ENCODE results near the gene TTL. TPM values are rescaled to one million over a fixed set of nuclear protein-coding genes. Genes with fewer than 3 reads are reported as not detected.

TTL gene
- polyA plus RNA-seq, 3 donors = 2.7 to 13.9 (median 5.4) TPM

GRCh38 chr2:112519506-112519905 is 37.5 kb downstream of the TTL start:
- Histone ChIP-seq H3K4me2 (replicated peaks; ENCODE audit: extremely low read depth, low read length, poor library complexity, severe bottlenecking) (no peak overlapping the region), H3K27me3 (ENCODE audit: control insufficient read depth in 2 of 2, insufficient read depth in 2 of 2, low read length in 2 of 2) (no peaks in the 10 kb centered on the region), H3K9me3 (replicated peaks in 1 of 2; ENCODE audit: control insufficient read depth in 1 of 2, insufficient read depth in 1 of 2, low read length in 2 of 2) (no peaks in the 10 kb centered on the region), H3K4me3 (replicated peaks in 1 of 3; ENCODE audit: low read depth in 2 of 3, low read length in 3 of 3) (no peak overlapping the region), H3K27ac (ENCODE audit: low read depth in 1 of 2, low read length in 2 of 2) (no peak overlapping the region), H3K9ac (ENCODE audit: insufficient read depth, low read length, poor library complexity, severe bottlenecking) (no peak overlapping the region), H4K20me1 (ENCODE audit: insufficient read depth, low read length) (no peaks in the 10 kb centered on the region), H3K4me1 (ENCODE audit: control insufficient read depth in 1 of 2, insufficient read depth in 2 of 2, low read length in 2 of 2) (no peaks in the 10 kb centered on the region), H3K79me2 (ENCODE audit: insufficient read depth, low read length) (no peaks in the 10 kb centered on the region), H3K36me3 (replicated peaks in 1 of 2; ENCODE audit: control insufficient read depth in 1 of 2, insufficient read depth in 2 of 2, low read length in 2 of 2) (peaks cover 42 to 74% of the 10 kb centered on the region in 2 donors), H2AFZ (ENCODE audit: insufficient read depth, low read depth, low read length, poor library complexity, severe bottlenecking) (no peak overlapping the region)
- H3K9me3 Mint-ChIP-seq = peaks cover 0 to 5% (median 1%) of the 10 kb centered on the region in 7 donors
- H3K4me3 Mint-ChIP-seq = no peak overlapping the region
- H3K4me1 Mint-ChIP-seq = no peaks in the 10 kb centered on the region
- TF ChIP-seq, protein P1, sequence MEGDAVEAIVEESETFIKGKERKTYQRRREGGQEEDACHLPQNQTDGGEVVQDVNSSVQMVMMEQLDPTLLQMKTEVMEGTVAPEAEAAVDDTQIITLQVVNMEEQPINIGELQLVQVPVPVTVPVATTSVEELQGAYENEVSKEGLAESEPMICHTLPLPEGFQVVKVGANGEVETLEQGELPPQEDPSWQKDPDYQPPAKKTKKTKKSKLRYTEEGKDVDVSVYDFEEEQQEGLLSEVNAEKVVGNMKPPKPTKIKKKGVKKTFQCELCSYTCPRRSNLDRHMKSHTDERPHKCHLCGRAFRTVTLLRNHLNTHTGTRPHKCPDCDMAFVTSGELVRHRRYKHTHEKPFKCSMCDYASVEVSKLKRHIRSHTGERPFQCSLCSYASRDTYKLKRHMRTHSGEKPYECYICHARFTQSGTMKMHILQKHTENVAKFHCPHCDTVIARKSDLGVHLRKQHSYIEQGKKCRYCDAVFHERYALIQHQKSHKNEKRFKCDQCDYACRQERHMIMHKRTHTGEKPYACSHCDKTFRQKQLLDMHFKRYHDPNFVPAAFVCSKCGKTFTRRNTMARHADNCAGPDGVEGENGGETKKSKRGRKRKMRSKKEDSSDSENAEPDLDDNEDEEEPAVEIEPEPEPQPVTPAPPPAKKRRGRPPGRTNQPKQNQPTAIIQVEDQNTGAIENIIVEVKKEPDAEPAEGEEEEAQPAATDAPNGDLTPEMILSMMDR (IDR thresholded peaks at IDR 0.05) = no peak
- intact Hi-C loops (cut with micrococcal nuclease) = no loop called here
- no peak for DNase-seq
- peaks cover 68 to 91% of the 10 kb centered on the region in 2 donors for H3K36me3 Mint-ChIP-seq
- no peak overlapping the region for H3K27ac Mint-ChIP-seq
- peaks cover 0 to 2% (median 0%) of the 10 kb centered on the region in 3 donors for H3K27me3 Mint-ChIP-seq (ENCODE audit: low read depth in 3 of 3)
- 100% methylated on average over 2 of the region's 9 CpGs for WGBS (ENCODE audit: insufficient coverage)

- no peaks in the 10 kb centered on the region for H3K9me3 ChIP-seq (replicated peaks in 1 of 2; ENCODE audit: control insufficient read depth in 1 of 2, insufficient read depth in 1 of 2, low read length in 2 of 2)
- no peak overlapping the region for H2AFZ ChIP-seq (ENCODE audit: insufficient read depth, low read depth, low read length, poor library complexity, severe bottlenecking)
- H3K4me3 ChIP-seq (replicated peaks in 1 of 3; ENCODE audit: low read depth in 2 of 3, low read length in 3 of 3) = no peak overlapping the region
- H3K27me3 ChIP-seq (ENCODE audit: control insufficient read depth in 2 of 2, insufficient read depth in 2 of 2, low read length in 2 of 2) = no peaks in the 10 kb centered on the region
- Mint-ChIP-seq H3K36me3 (peaks cover 68 to 89% of the 10 kb centered on the region in 2 donors), H3K27ac (no peak overlapping the region), H3K27me3 (ENCODE audit: low read depth in 3 of 3) (peaks cover 0 to 2% (median 0%) of the 10 kb centered on the region in 3 donors), H3K4me1 (no peaks in the 10 kb centered on the region), H3K9me3 (peaks cover 0 to 3% (median 0%) of the 10 kb centered on the region in 7 donors), H3K4me3 (no peak overlapping the region)
- no peak overlapping the region for H3K4me2 ChIP-seq (replicated peaks; ENCODE audit: extremely low read depth, low read length, poor library complexity, severe bottlenecking)
- TF ChIP-seq, protein P1 (IDR thresholded peaks at IDR 0.05) = no peak
- 60% methylated on average over 6 of the region's 7 CpGs for WGBS (ENCODE audit: insufficient coverage)
- no peak overlapping the region for H3K9ac ChIP-seq (ENCODE audit: insufficient read depth, low read length, poor library complexity, severe bottlenecking)
- H4K20me1 ChIP-seq (ENCODE audit: insufficient read depth, low read length) = no peaks in the 10 kb centered on the region
- H3K36me3 ChIP-seq (replicated peaks in 1 of 2; ENCODE audit: control insufficient read depth in 1 of 2, insufficient read depth in 2 of 2, low read length in 2 of 2) = peaks cover 39 to 66% of the 10 kb centered on the region in 2 donors
- H3K79me2 ChIP-seq (ENCODE audit: insufficient read depth, low read length) = no peaks in the 10 kb centered on the region
- intact Hi-C loops (cut with micrococcal nuclease) = no loop called here
- no peak overlapping the region for H3K27ac ChIP-seq (ENCODE audit: low read depth in 1 of 2, low read length in 2 of 2)
- no peak for DNase-seq
- no peaks in the 10 kb centered on the region for H3K4me1 ChIP-seq (ENCODE audit: control insufficient read depth in 1 of 2, insufficient read depth in 2 of 2, low read length in 2 of 2)
Measured at GRCh38 chr2:112520234-112520783, 38.4 kb downstream of the TTL start.

Data from CD14-positive monocyte (primary cell).